ENCODE measurements around the gene RHBG.

RHBG gene

DNA sequence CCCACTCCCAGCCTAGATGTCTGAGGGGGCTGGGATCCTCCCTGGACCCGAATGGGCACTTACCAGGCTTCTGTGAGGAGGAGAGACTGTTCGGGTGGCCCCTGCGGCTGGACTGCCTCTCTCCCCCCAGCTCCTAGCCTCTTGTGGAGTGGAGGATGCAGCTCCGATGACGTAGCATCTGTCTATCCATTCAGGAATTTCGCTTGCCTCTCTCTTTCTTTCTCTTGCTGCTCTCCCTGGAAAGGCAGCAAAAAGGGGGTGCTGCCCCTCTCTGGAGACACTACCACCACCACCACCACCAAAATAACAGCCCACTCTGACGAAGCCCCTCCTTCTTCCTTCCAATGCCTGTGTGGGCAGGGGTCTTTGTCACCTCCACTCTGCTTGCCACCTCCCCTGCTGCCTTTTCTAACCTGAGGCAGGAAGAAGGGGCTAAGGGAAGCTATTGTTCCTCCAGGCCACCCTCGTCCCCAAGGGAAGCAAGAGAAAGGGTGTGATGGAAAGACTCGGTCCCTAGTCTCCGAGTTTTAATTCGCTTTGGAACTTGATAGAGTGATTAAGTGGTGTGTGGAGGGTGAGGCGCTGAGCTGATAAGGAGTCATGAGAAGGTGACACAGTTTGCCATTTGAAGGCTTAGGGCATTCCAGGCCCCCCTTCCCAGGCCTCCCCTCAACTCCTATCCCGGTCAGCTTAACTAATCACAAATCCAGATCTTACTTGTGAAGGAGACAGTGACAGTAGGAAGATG lies 60.5 kb downstream of the RHBG start:
- DNase-seq = no peak

DNA sequence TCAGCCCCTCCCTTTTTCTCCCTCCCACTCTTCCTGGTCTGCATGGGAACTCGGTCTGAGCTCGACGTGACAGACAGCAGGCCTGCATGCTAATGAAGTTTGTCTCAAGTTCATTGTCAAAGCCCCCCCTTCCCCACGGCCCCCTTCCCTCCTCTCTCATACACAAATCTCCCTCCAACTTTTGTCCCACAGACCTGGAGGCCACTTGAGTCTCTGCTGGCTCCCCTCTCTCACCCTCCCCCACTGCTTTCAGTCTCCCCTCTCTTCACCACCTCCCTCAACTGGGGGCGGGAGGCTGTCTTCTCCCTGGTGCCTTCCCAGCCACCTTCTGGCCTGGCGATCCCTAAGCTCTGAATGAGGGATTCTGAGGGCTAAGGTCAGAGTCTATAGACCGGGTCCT lies 61.3 kb downstream of the RHBG start:
- DNase-seq = no peak

DNA sequence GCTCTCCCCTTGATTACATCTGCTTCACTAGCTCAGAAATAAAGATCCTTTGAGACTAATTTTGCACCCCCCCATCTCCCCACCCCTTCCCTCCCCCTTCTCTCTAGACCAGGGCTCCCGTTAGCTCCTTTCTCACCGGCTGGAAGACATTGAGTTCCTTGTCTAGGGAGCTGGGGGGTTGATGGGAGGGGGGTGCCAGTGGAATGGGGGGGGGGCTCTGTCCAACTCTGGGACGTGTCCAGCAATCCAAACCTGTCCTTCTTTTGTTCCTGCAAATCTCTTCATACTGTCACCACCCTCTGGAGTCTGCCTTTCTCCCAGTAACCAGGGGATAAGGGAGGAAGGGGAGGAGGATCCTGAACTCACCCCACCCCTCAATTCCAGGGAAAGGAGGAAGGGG lies 61.9 kb downstream of the RHBG start:
- no peak for DNase-seq

DNA sequence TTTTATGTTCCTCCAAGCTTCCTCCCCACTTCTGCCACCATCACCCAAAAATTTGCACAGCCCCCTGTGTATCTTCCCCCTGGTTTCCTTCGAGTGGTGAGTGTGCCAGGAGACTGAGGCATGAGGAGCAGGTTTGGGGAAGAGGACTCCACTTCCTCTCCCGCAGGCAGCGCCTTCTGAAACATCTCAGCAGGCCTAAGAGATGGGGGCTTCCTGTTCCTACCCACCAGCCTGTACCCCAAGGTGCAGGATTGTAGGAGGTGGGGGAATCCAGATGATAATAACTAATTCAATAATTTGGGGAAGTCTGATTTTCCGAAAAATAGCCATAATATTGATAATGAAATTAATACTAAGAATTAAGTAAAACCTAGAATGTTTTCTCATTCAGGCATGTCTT lies 62.4 kb downstream of the RHBG start:
- DNase-seq = no peak

DNA sequence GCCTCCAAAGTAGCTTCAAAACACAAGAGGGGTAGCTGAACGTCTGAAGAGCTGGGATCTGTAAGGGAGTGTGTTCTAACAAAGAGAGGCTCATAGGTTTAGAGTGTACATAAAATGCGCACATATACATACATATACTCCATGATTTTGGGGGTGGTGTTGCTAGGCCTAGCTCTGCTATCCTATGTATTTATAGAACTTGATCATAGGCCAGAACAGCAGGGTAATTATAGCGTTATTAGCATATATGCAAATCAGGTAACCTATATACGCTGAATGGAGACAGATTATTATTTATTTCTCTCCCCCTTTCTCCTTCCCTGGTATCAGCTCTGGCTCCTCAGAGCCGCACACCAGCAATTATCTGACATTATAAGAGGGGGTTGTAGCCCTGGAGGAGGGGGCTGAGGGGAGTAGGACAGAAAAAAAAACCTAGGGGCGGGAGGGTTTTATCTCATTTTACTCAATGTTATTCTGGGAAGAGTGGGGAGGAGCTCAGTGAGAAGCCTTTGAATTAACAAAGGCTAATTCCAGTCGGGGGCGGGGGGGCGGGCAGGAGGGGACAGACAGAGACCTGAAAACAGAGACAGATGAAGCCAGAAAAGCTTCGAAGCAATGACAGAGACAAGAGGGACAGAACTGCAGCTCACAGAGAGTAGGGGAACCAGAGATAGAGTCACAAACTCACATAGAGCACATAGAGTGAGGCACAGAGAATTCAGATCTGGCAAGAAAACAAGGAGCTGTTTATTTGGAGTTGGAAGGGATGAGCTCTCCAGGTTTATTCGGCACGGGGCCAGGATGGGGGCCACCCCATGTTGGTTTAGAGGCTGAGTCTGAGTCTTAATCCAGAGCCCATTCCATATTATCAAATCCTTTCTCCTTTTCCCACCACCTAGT lies 63.0 kb downstream of the RHBG start:
- no peak for DNase-seq

DNA sequence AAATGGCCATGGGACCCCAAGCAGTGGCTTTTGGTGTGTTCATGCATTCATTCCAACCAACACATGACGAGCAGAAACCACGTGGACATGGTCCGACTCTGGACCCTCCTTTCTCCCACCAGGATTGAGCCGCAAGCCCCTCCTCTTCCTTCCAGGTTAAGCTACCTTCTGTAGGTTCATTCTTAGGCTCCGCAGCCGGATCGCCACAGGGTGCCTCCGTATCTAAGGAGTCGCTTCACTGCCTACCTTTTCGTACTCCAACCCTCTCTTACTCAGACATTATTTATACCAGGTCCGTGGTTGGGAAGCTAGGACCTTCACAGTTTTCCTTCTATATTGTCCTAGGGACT lies 63.6 kb downstream of the RHBG start:
- DNase-seq = no peak

DNA sequence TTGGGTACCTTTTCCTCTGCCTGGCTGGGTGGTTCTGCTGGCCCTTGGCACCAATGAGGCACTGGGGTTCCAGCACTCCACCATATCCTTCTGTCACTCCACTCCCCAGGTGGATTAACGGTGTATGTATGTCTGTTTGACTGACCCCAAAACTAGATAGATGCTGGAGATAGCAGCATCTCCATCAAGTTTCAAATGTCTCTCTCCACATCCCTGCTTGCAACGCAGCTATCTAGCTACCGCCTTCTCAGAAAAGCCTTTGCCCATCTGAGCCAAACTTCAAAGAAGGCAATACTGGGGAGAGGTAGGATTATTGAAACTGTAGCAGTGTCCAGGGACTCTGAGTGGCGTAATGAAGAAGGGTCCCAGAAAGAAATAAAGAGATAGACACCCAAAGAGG lies 64.0 kb downstream of the RHBG start:
- no peak for DNase-seq

DNA sequence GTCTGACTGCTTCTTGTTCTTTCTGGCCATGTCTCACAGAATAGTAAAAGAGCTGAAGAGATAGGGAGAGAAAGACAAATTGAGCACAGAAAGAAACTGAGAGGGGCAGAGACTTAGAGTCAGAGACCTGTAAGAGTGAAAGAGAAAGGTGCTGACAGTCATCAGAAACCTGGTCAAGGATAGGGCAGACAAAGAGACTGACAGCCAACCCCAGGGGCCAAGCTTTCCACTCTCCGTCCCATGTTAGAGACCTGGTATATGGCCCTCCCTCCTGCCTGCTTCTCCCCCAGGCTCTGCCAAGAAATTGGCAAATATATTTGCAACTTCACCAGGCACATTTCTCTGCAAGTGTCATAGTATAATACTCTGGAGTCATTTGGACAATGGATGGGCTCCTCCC lies 64.6 kb downstream of the RHBG start:
- DNase-seq = no peak

Data from NCI-H2107 (cell line).